ENCODE data around the gene SNRNP25. TPM values are rescaled to one million over a fixed set of nuclear protein-coding genes. Genes with fewer than 3 reads are reported as not detected.

SNRNP25 gene
- total and polyA plus RNA-seq, 2 donors (not counting 3 experiments of a cell fraction or from before 2014, with no cell fraction given), result 41.8 to 49.6 TPM

GRCh38 chr16:62968-63391 lies 9.4 kb downstream of the SNRNP25 start:
- Histone ChIP-seq H2AFZ (ENCODE audit: low read depth, low read length) (no peak overlapping the region), H3K36me3 (ENCODE audit: control insufficient read depth in 2 of 2, extremely low read depth in 1 of 2, insufficient read depth in 2 of 2, low read length in 2 of 2) (peaks cover 0 to 61% of the 10 kb centered on the region in 2 experiments), H3K9ac (replicated peaks; ENCODE audit: extremely low read depth, insufficient read depth, low read length) (no peak overlapping the region), H4K20me1 (replicated peaks; ENCODE audit: control insufficient read depth, extremely low read depth, insufficient read depth, low read length) (no peaks in the 10 kb centered on the region), H3K27ac (ENCODE audit: insufficient read depth, low read depth, low read length) (no peak overlapping the region), H3K4me2 (ENCODE audit: insufficient read depth, low read length) (no peak overlapping the region), H3K9me3 (replicated peaks; ENCODE audit: control insufficient read depth, insufficient read depth, low read length) (no peaks in the 10 kb centered on the region), H3K9me1 (replicated peaks; ENCODE audit: control insufficient read depth, extremely low read depth, insufficient read depth, low read length) (no peaks in the 10 kb centered on the region), H3K4me1 (ENCODE audit: control insufficient read depth, extremely low read depth, insufficient read depth, low read length) (no peaks in the 10 kb centered on the region), H3K27me3 (ENCODE audit: control insufficient read depth in 2 of 2, insufficient read depth in 2 of 2, low read length in 2 of 2) (no peaks in the 10 kb centered on the region), H3K79me2 (ENCODE audit: control insufficient read depth, insufficient read depth, low read length) (peaks cover 4% of the 10 kb centered on the region), H3K4me3 (replicated peaks in 1 of 3; ENCODE audit: insufficient read depth in 1 of 3, low read depth in 1 of 3, low read length in 3 of 3) (no peak overlapping the region)
- FAIRE-seq (no peak), DNase-seq (ENCODE audit: low read depth, low spot score) (no peak)
- TF ChIP-seq EZH2 (IDR thresholded peaks at IDR 0.05; ENCODE audit: borderline replicate concordance, low read depth, low read length, severe bottlenecking) (no peak), POLR2A (IDR thresholded peaks at IDR 0.05; ENCODE audit: low read depth, low read length) (no peak), MAX (IDR thresholded peaks at IDR 0.05; ENCODE audit: insufficient read depth, insufficient read length) (no peak), POLR2AphosphoS5 (IDR thresholded peaks at IDR 0.05; ENCODE audit: insufficient read depth, low read depth, low read length) (no peak), MYC (IDR thresholded peaks at IDR 0.05; ENCODE audit: low read depth, low read length) (no peak), CTCF (IDR thresholded peaks at IDR 0.05; ENCODE audit: extremely low read depth in 1 of 2, insufficient read depth in 1 of 2, low read depth in 1 of 2, low read length in 2 of 2) (no peak), FOS (IDR thresholded peaks at IDR 0.05; ENCODE audit: borderline replicate concordance, insufficient read depth, low read length) (no peak), GATA2 (IDR thresholded peaks at IDR 0.05; ENCODE audit: insufficient read depth, insufficient read length, low read depth, low read length) (no peak), JUN (IDR thresholded peaks at IDR 0.05; ENCODE audit: borderline replicate concordance, insufficient read depth, insufficient read length, low read depth) (no peak)
- no TSS peak for BruUV-seq (replicated peaks)
- intact Hi-C loops (cut with micrococcal nuclease) (no loop called here), dilution Hi-C loops (cut with MboI; ENCODE audit: extremely low pct_ligation_motif_present, low sequenced_read_pairs) (no loop called here)
- POLR2A ChIA-PET, result no interaction called here
- CTCF ChIA-PET, result interaction anchor here (1.3 to 18.5 kb wide), 4 partner anchors 10 to 299 kb away, joined by 5 to 790 read pairs (median 9); partner anchors contain the start of genes POLR3K and SNRNP25
